ENCODE data around the gene TAC4. TPM values are rescaled to one million over a fixed set of nuclear protein-coding genes. Genes with fewer than 3 reads are reported as not detected.

TAC4 gene
- total RNA-seq, 2 donors from 2014 or later: 1.5 to 3.2 TPM

GRCh38 chr17:49895812-49896211, 47.9 kb upstream of the TAC4 start:
- no peak for DNase-seq
- 71 to 72% methylated on average over 1 to 2 of the region's 2 CpGs for WGBS, 2 experiments (ENCODE audit: insufficient coverage in 1 of 2, insufficient read length in 1 of 2)
- Mint-ChIP-seq H3K9me3 (no peaks in the 10 kb centered on the region), H3K4me1 (no peaks in the 10 kb centered on the region), H3K36me3 (ENCODE audit: low read depth) (no peaks in the 10 kb centered on the region), H3K27me3 (ENCODE audit: insufficient read depth) (peaks cover 68% of the 10 kb centered on the region), H3K27ac (no peak overlapping the region), H3K4me3 (no peak overlapping the region)
- no peak overlapping the region for H3K9ac ChIP-seq (ENCODE audit: extremely low read depth, low read length, poor library complexity, severe bottlenecking)
- peaks cover 28% of the 10 kb centered on the region for H3K27me3 ChIP-seq (ENCODE audit: control insufficient read depth, insufficient read depth, low read length, poor library complexity, severe bottlenecking)
- H3K27ac ChIP-seq (ENCODE audit: low read depth, low read length): no peak overlapping the region
- H3K36me3 ChIP-seq (ENCODE audit: control insufficient read depth, insufficient read depth, low read length): no peaks in the 10 kb centered on the region
- no peaks in the 10 kb centered on the region for H3K4me1 ChIP-seq (ENCODE audit: control insufficient read depth, insufficient read depth, low read length)
- H3K9me3 ChIP-seq (ENCODE audit: control insufficient read depth, low read length): no peaks in the 10 kb centered on the region
- no peak overlapping the region for H3K4me3 ChIP-seq (ENCODE audit: low read length)
- no peak for TF ChIP-seq CTCF (conservative IDR thresholded peaks at IDR 0.05)

GRCh38 chr17:49894761-49895160, 46.9 kb upstream of the TAC4 start:
- H3K27me3 Mint-ChIP-seq (ENCODE audit: insufficient read depth): peaks cover 73% of the 10 kb centered on the region
- no peaks in the 10 kb centered on the region for H3K4me1 Mint-ChIP-seq
- H3K9me3 Mint-ChIP-seq: no peaks in the 10 kb centered on the region
- no peak overlapping the region for H3K27ac ChIP-seq (ENCODE audit: low read depth, low read length)
- H3K36me3 ChIP-seq (ENCODE audit: control insufficient read depth, insufficient read depth, low read length): no peaks in the 10 kb centered on the region
- no peaks in the 10 kb centered on the region for H3K36me3 Mint-ChIP-seq (ENCODE audit: low read depth)
- no peaks in the 10 kb centered on the region for H3K9me3 ChIP-seq (ENCODE audit: control insufficient read depth, low read length)
- no peak overlapping the region for H3K4me3 ChIP-seq (ENCODE audit: low read length)
- no peak overlapping the region for H3K27ac Mint-ChIP-seq
- 84 to 96% methylated on average over 4 to 10 of the region's 10 CpGs for WGBS, 2 experiments (ENCODE audit: insufficient coverage in 1 of 2, insufficient read length in 1 of 2)
- TF ChIP-seq CTCF (conservative IDR thresholded peaks at IDR 0.05): no peak
- DNase-seq: no peak
- no peak overlapping the region for H3K4me3 Mint-ChIP-seq
- H3K4me1 ChIP-seq (ENCODE audit: control insufficient read depth, insufficient read depth, low read length): no peaks in the 10 kb centered on the region
- H3K27me3 ChIP-seq (ENCODE audit: control insufficient read depth, insufficient read depth, low read length, poor library complexity, severe bottlenecking): peaks cover 26% of the 10 kb centered on the region
- H3K9ac ChIP-seq (ENCODE audit: extremely low read depth, low read length, poor library complexity, severe bottlenecking): no peak overlapping the region

DNA sequence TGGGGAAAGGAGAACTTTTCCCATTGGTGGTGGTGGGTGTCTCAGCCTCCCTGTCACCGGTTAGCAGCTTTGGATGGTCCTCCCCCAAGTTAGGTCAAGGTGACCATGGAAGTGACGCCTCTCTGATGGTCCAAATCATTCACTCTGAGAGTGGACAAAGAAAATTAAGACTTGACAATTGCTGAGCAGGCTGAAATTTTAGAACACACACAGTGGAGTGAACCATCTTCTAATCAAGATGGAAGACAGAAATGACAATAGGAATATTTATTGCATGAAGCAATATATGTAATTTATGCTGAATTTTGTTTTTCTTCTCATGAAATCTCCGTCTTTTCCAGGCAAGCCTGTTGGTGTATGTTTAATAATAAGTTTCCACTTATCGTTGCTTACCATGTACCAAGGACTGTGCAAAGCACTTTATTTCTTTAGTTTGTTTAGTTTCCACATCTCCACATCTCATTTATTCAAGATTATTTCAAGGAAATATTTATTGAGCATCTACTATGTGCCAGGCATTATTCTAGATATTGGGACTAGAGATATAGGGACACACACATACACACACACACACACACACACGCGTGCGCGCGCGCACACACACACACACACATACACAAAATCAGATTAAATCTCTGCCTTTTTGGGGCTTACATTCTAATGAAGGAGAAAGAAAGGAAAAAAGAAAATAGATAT, 44.0 kb upstream of the TAC4 start:
- H3K4me3 Mint-ChIP-seq: no peak overlapping the region
- no peak overlapping the region for H3K9ac ChIP-seq (ENCODE audit: extremely low read depth, low read length, poor library complexity, severe bottlenecking)
- H3K27ac ChIP-seq (ENCODE audit: low read depth, low read length): no peak overlapping the region
- no peaks in the 10 kb centered on the region for H3K9me3 Mint-ChIP-seq
- H3K4me1 ChIP-seq (ENCODE audit: control insufficient read depth, insufficient read depth, low read length): no peaks in the 10 kb centered on the region
- no peak overlapping the region for H3K4me3 ChIP-seq (ENCODE audit: low read length)
- H3K27ac Mint-ChIP-seq: no peak overlapping the region
- TF ChIP-seq CTCF (conservative IDR thresholded peaks at IDR 0.05): no peak
- H3K36me3 ChIP-seq (ENCODE audit: control insufficient read depth, insufficient read depth, low read length): no peaks in the 10 kb centered on the region
- 86 to 100% methylated on average over 1 to 4 of the region's 10 CpGs for WGBS, 2 experiments (ENCODE audit: insufficient coverage in 1 of 2, insufficient read length in 1 of 2)
- DNase-seq: no peak
- H3K36me3 Mint-ChIP-seq (ENCODE audit: low read depth): no peaks in the 10 kb centered on the region
- H3K27me3 Mint-ChIP-seq (ENCODE audit: insufficient read depth): peaks cover 76% of the 10 kb centered on the region
- H3K9me3 ChIP-seq (ENCODE audit: control insufficient read depth, low read length): no peaks in the 10 kb centered on the region
- peaks cover 26% of the 10 kb centered on the region for H3K27me3 ChIP-seq (ENCODE audit: control insufficient read depth, insufficient read depth, low read length, poor library complexity, severe bottlenecking)
- H3K4me1 Mint-ChIP-seq: peaks cover 7% of the 10 kb centered on the region

All from endodermal cell (in vitro differentiated cells).